HCT116 (cell line): Measurements from ENCODE around the gene EVL. TPM values are rescaled to one million over a fixed set of nuclear protein-coding genes. Genes with fewer than 3 reads are reported as not detected.

Experiments used
- ATAC-seq: fragments of 200-7000 bp; cut with Tn5 transposase; 2 replicates; pipeline ENCODE4 v1.9.1; 2020; ENCODE audit warnings: mild to moderate bottlenecking, moderate library complexity
- BruUV-seq: library from RNA; stranded (reverse); fragments of 400-500 nt; replicated peaks from 2 replicates; lab custom pipeline; 2021; lab: Mats Ljungman, UMichigan
- CTCF ChIA-PET: fragments of 300-600 bp; sonication (Branson Sonifier 250); formaldehyde crosslinking; loops from one replicate; lab custom pipeline; 2021; ENCODE audit warnings: antibody characterized with exemption; lab: Charles Lee
- POLR2A ChIA-PET: fragments of 300-600, 350-600 bp; sonication (Branson Sonifier 250); formaldehyde crosslinking; loops from one replicate; lab custom pipeline; 2021; ENCODE audit warnings: antibody characterized with exemption; lab: Charles Lee
- RAD21 ChIA-PET, 2 experiments: fragments of 300-600 bp; sonication (Branson Sonifier 250); formaldehyde crosslinking; loops; one replicate each; lab custom pipeline; 2023; ENCODE audit warnings: low total read pairs in 2 of 2; ENCODE audit not compliant: uncharacterized antibody in 2 of 2, unreplicated experiment in 2 of 2, low non-redundant PET in 1 of 2; lab: Charles Lee
- DNase-seq: peaks from one replicate; pipeline ENCODE4 v3.0.0-alpha.2; 2010; ENCODE audit warnings: low read depth, low spot score
- H2AFZ ChIP-seq: fragments of 200-600 bp; shearing (Covaris generic), sonication (generic); 2 replicates; pipeline ENCODE4 v1.6.1; 2017; ENCODE audit warnings: low read depth, mixed run types, mixed read lengths, antibody characterized with exemption, low read length; ENCODE audit not compliant: poor library complexity, severe bottlenecking
- H3K27ac ChIP-seq: 2 replicates; pipeline ENCODE4 v1.5.1; 2012; ENCODE audit warnings: low read depth, low read length
- H3K27me3 ChIP-seq: fragments of 200-600 bp; sonication (generic); 2 replicates; pipeline ENCODE4 v1.6.1; 2016; ENCODE audit warnings: mixed run types, low read length, mixed read lengths; ENCODE audit not compliant: insufficient read depth
- H3K36me3 ChIP-seq, 2 experiments: fragments of 200-500 bp in 1 of 2; fragments of 200-600 bp in 1 of 2; sonication (Bioruptor generic) in 1 of 2; sonication (generic) in 1 of 2; 2 replicates each; pipeline versions ENCODE4 v1.5.1 to v1.6.1; 2014 to 2016; ENCODE audit warnings: low read length in 2 of 2, inconsistent platforms in 1 of 2, mixed read lengths in 1 of 2, mixed run types in 1 of 2; ENCODE audit not compliant: insufficient read depth in 2 of 2, control insufficient read depth in 1 of 2
- H3K4me1 ChIP-seq, 2 experiments: fragments of 200-600 bp in 1 of 2; sonication (generic) in 1 of 2; 2 replicates each; pipeline versions ENCODE4 v1.5.1 to v1.6.1; 2012 to 2017; ENCODE audit warnings: low read length in 2 of 2, inconsistent platforms in 1 of 2, mild to moderate bottlenecking in 1 of 2, mixed read lengths in 1 of 2, mixed run types in 1 of 2, moderate library complexity in 1 of 2; ENCODE audit not compliant: insufficient read depth in 2 of 2, control insufficient read depth in 1 of 2
- H3K4me2 ChIP-seq: fragments of 200-600 bp; sonication (generic); 2 replicates; pipeline ENCODE4 v1.6.1; 2017; ENCODE audit warnings: mixed run types, low read length, mixed read lengths
- H3K4me3 ChIP-seq, 2 experiments: fragments of 200-600 bp in 1 of 2; sonication (generic) in 1 of 2; replicated peaks in 1 of 2; 2 replicates each; pipeline ENCODE4 v1.5.1; 2011 to 2016; ENCODE audit warnings: low read length in 2 of 2, control low read depth in 1 of 2, low read depth in 1 of 2, mild to moderate bottlenecking in 1 of 2, mixed read lengths in 1 of 2, mixed run types in 1 of 2
- H3K79me2 ChIP-seq: fragments of 200-600 bp; sonication (generic); 2 replicates; pipeline ENCODE4 v1.6.1; 2017; ENCODE audit warnings: mild to moderate bottlenecking, mixed run types, low read length, moderate library complexity, mixed read lengths; ENCODE audit not compliant: insufficient read depth
- H3K9ac ChIP-seq: fragments of 200-600 bp; sonication (generic); 2 replicates; pipeline ENCODE4 v1.6.1; 2016; ENCODE audit warnings: low read length, mixed read lengths
- H3K9me2 ChIP-seq: fragments of 200-600 bp; sonication (generic), shearing (Covaris generic); 2 replicates; pipeline ENCODE4 v1.6.1; 2017; ENCODE audit warnings: mixed run types, mild to moderate bottlenecking, moderate library complexity; ENCODE audit not compliant: insufficient read depth
- H3K9me3 ChIP-seq, 2 experiments: fragments of 200-500 bp in 1 of 2; fragments of 200-600 bp in 1 of 2; sonication (Bioruptor generic) in 1 of 2; sonication (generic) in 1 of 2; 2 replicates each; pipeline ENCODE4 v1.6.1; 2014 to 2017; ENCODE audit warnings: low read length in 2 of 2, mixed read lengths in 2 of 2, inconsistent platforms in 1 of 2, low read depth in 1 of 2, mild to moderate bottlenecking in 1 of 2, mixed run types in 1 of 2, moderate library complexity in 1 of 2; ENCODE audit not compliant: control insufficient read depth in 1 of 2, insufficient read depth in 1 of 2
- H4K20me1 ChIP-seq: fragments of 200-600 bp; sonication (generic), shearing (Covaris generic); 2 replicates; pipeline ENCODE4 v1.6.1; 2017; ENCODE audit warnings: mixed run types, mild to moderate bottlenecking, moderate library complexity; ENCODE audit not compliant: insufficient read depth
- JUND ChIP-seq: IDR thresholded peaks from 2 replicates; pipeline ENCODE4 v1.6.1; 2012
- MAX ChIP-seq: IDR thresholded peaks from 2 replicates; pipeline ENCODE4 v1.6.1; 2012
- RAD21 ChIP-seq: IDR thresholded peaks from 2 replicates; pipeline ENCODE4 v1.6.1; 2012; ENCODE audit warnings: low read depth, mild to moderate bottlenecking
- intact Hi-C: fragments of 100-400 bp; cut with micrococcal nuclease; formaldehyde crosslinking; loops from 2 replicates; pipeline ENCODE4 v1.10.0; 2022
- total RNA-seq: library from RNA; stranded (reverse); gene quantifications from one replicate; pipeline ENCODE4 v1.2.1, GENCODE V29; 2021; ENCODE audit not compliant: unreplicated experiment
- TF ChIP-seq, protein P1 (sequence below), 3 experiments: fragments of 200-600 bp in 1 of 3; sonication (generic) in 1 of 3; IDR thresholded peaks in 2 of 3; conservative IDR thresholded peaks in 1 of 3; 2 replicates each; pipeline ENCODE4 v1.5.1; 2012 to 2017; ENCODE audit warnings: low read depth in 2 of 3, low read length in 2 of 3, antibody characterized with exemption in 1 of 3, borderline replicate concordance in 1 of 3, control low read depth in 1 of 3, mild to moderate bottlenecking in 1 of 3, mixed read lengths in 1 of 3, mixed run types in 1 of 3, moderate library complexity in 1 of 3; ENCODE audit not compliant: insufficient read depth in 1 of 3

The EVL gene
- total RNA-seq, 1 experiment from 2014 or later = 19.9 TPM

GRCh38 chr14:100108042-100108825, 43.0 kb downstream of the EVL start:
- Histone ChIP-seq H3K4me3 (no peak overlapping the region), H2AFZ (no peak overlapping the region), H4K20me1 (no peaks in the 10 kb centered on the region), H3K9me3 (no peaks in the 10 kb centered on the region), H3K27me3 (no peaks in the 10 kb centered on the region), H3K36me3 (no peaks in the 10 kb centered on the region), H3K4me2 (no peak overlapping the region), H3K79me2 (no peaks in the 10 kb centered on the region), H3K4me1 (peaks cover 0 to 13% of the 10 kb centered on the region in 2 experiments; a peak in 1 of 4 replicates), H3K9ac (no peak overlapping the region), H3K27ac (no peak overlapping the region), H3K9me2 (no peaks in the 10 kb centered on the region)
- ChIA-PET POLR2A (no interaction called here), CTCF (interaction anchor here (0.6 to 2.2 kb wide), 18 partner anchors 9 to 209 kb away, joined by 3 to 27 read pairs (median 4); no protein-coding TSS in a partner anchor), RAD21 (interaction anchor here in 1 of 2 experiments (1.0 kb wide), 1 partner anchor 85 kb away, joined by 3 read pairs; no protein-coding TSS in a partner anchor)
- TF ChIP-seq RAD21 (peak; percentile 76), MAX (peak; percentile 82), JUND (no peak)
- TF ChIP-seq, protein P1, sequence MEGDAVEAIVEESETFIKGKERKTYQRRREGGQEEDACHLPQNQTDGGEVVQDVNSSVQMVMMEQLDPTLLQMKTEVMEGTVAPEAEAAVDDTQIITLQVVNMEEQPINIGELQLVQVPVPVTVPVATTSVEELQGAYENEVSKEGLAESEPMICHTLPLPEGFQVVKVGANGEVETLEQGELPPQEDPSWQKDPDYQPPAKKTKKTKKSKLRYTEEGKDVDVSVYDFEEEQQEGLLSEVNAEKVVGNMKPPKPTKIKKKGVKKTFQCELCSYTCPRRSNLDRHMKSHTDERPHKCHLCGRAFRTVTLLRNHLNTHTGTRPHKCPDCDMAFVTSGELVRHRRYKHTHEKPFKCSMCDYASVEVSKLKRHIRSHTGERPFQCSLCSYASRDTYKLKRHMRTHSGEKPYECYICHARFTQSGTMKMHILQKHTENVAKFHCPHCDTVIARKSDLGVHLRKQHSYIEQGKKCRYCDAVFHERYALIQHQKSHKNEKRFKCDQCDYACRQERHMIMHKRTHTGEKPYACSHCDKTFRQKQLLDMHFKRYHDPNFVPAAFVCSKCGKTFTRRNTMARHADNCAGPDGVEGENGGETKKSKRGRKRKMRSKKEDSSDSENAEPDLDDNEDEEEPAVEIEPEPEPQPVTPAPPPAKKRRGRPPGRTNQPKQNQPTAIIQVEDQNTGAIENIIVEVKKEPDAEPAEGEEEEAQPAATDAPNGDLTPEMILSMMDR (IDR thresholded peaks at IDR 0.05 in 2 of 3, conservative IDR thresholded peaks at IDR 0.05 in 1 of 3; ENCODE audit: borderline replicate concordance in 1 of 3, insufficient read depth in 1 of 3, low read depth in 2 of 3, low read length in 2 of 3) = peak; percentile 86 to 94 (median 88)
- no TSS peak for BruUV-seq
- DNase-seq = peak; percentile 48
- intact Hi-C loops = loop anchor here (1.0 to 2.0 kb wide), 3 partner anchors 51 to 126 kb away; no protein-coding TSS in a partner anchor
- ATAC-seq = peak; percentile 98
